ENCODE data around the gene PIP5K1B. TPM values are rescaled to one million over a fixed set of nuclear protein-coding genes. Genes with fewer than 3 reads are reported as not detected.

The PIP5K1B gene
- total and polyA plus RNA-seq, 2 donors (not counting 3 experiments of a cell fraction or from before 2014, with no cell fraction given), result 0.27 TPM; not detected in 1

GRCh38 chr9:68983008-68983411 lies 278.0 kb downstream of the PIP5K1B start:
- Histone ChIP-seq H2AFZ (ENCODE audit: low read depth, low read length) (no peak overlapping the region), H3K9me1 (replicated peaks; ENCODE audit: control insufficient read depth, extremely low read depth, insufficient read depth, low read length) (no peaks in the 10 kb centered on the region), H3K36me3 (ENCODE audit: control insufficient read depth in 2 of 2, extremely low read depth in 1 of 2, insufficient read depth in 2 of 2, low read length in 2 of 2) (no peaks in the 10 kb centered on the region), H3K27me3 (ENCODE audit: control insufficient read depth in 2 of 2, insufficient read depth in 2 of 2, low read length in 2 of 2) (peaks cover 2 to 5% of the 10 kb centered on the region in 2 experiments), H3K4me1 (ENCODE audit: control insufficient read depth, extremely low read depth, insufficient read depth, low read length) (no peaks in the 10 kb centered on the region), H3K27ac (ENCODE audit: insufficient read depth, low read depth, low read length) (no peak overlapping the region), H3K4me3 (replicated peaks in 1 of 3; ENCODE audit: insufficient read depth in 1 of 3, low read depth in 1 of 3, low read length in 3 of 3) (no peak overlapping the region), H4K20me1 (replicated peaks; ENCODE audit: control insufficient read depth, extremely low read depth, insufficient read depth, low read length) (no peaks in the 10 kb centered on the region), H3K79me2 (ENCODE audit: control insufficient read depth, insufficient read depth, low read length) (no peaks in the 10 kb centered on the region), H3K9me3 (replicated peaks; ENCODE audit: control insufficient read depth, insufficient read depth, low read length) (no peaks in the 10 kb centered on the region), H3K9ac (replicated peaks; ENCODE audit: extremely low read depth, insufficient read depth, low read length) (no peak overlapping the region), H3K4me2 (ENCODE audit: insufficient read depth, low read length) (no peak overlapping the region)
- TF ChIP-seq EZH2 (IDR thresholded peaks at IDR 0.05; ENCODE audit: borderline replicate concordance, low read depth, low read length, severe bottlenecking), result no peak
- TF ChIP-seq GATA2 (IDR thresholded peaks at IDR 0.05; ENCODE audit: insufficient read depth, insufficient read length, low read depth, low read length), result no peak
- no peak for TF ChIP-seq MAX (IDR thresholded peaks at IDR 0.05; ENCODE audit: insufficient read depth, insufficient read length)
- dilution Hi-C loops (cut with MboI; ENCODE audit: extremely low pct_ligation_motif_present, low sequenced_read_pairs), result no loop called here
- no peak for DNase-seq (ENCODE audit: low read depth, low spot score)
- FAIRE-seq, result no peak
- no TSS peak for BruUV-seq (replicated peaks)
- intact Hi-C loops (cut with micrococcal nuclease), result no loop called here
- ChIA-PET CTCF (no interaction called here), POLR2A (no interaction called here)

GRCh38 chr9:68983522-68984424 lies 278.7 kb downstream of the PIP5K1B start:
- Histone ChIP-seq H3K4me3 (replicated peaks in 1 of 3; ENCODE audit: insufficient read depth in 1 of 3, low read depth in 1 of 3, low read length in 3 of 3) (no peak overlapping the region), H3K79me2 (ENCODE audit: control insufficient read depth, insufficient read depth, low read length) (no peaks in the 10 kb centered on the region), H3K9ac (replicated peaks; ENCODE audit: extremely low read depth, insufficient read depth, low read length) (no peak overlapping the region), H3K4me2 (ENCODE audit: insufficient read depth, low read length) (no peak overlapping the region), H3K9me3 (replicated peaks; ENCODE audit: control insufficient read depth, insufficient read depth, low read length) (no peaks in the 10 kb centered on the region), H3K9me1 (replicated peaks; ENCODE audit: control insufficient read depth, extremely low read depth, insufficient read depth, low read length) (no peaks in the 10 kb centered on the region), H4K20me1 (replicated peaks; ENCODE audit: control insufficient read depth, extremely low read depth, insufficient read depth, low read length) (no peaks in the 10 kb centered on the region), H2AFZ (ENCODE audit: low read depth, low read length) (no peak overlapping the region), H3K36me3 (ENCODE audit: control insufficient read depth in 2 of 2, extremely low read depth in 1 of 2, insufficient read depth in 2 of 2, low read length in 2 of 2) (no peaks in the 10 kb centered on the region), H3K27me3 (ENCODE audit: control insufficient read depth in 2 of 2, insufficient read depth in 2 of 2, low read length in 2 of 2) (peaks cover 2 to 5% of the 10 kb centered on the region in 2 experiments), H3K27ac (ENCODE audit: insufficient read depth, low read depth, low read length) (no peak overlapping the region), H3K4me1 (ENCODE audit: control insufficient read depth, extremely low read depth, insufficient read depth, low read length) (no peaks in the 10 kb centered on the region)
- POLR2A ChIA-PET, result no interaction called here
- no peak for TF ChIP-seq POLR2A (IDR thresholded peaks at IDR 0.05; ENCODE audit: low read depth, low read length)
- TF ChIP-seq POLR2AphosphoS5 (IDR thresholded peaks at IDR 0.05; ENCODE audit: insufficient read depth, low read depth, low read length), result no peak
- no peak for TF ChIP-seq JUN (IDR thresholded peaks at IDR 0.05; ENCODE audit: borderline replicate concordance, insufficient read depth, insufficient read length, low read depth)
- no peak for TF ChIP-seq MYC (IDR thresholded peaks at IDR 0.05; ENCODE audit: low read depth, low read length)
- no peak for TF ChIP-seq EZH2 (IDR thresholded peaks at IDR 0.05; ENCODE audit: borderline replicate concordance, low read depth, low read length, severe bottlenecking)
- TF ChIP-seq GATA2 (IDR thresholded peaks at IDR 0.05; ENCODE audit: insufficient read depth, insufficient read length, low read depth, low read length), result no peak
- TF ChIP-seq CTCF (IDR thresholded peaks at IDR 0.05; ENCODE audit: extremely low read depth in 1 of 2, insufficient read depth in 1 of 2, low read depth in 1 of 2, low read length in 2 of 2), result no peak
- no peak for TF ChIP-seq FOS (IDR thresholded peaks at IDR 0.05; ENCODE audit: borderline replicate concordance, insufficient read depth, low read length)
- TF ChIP-seq MAX (IDR thresholded peaks at IDR 0.05; ENCODE audit: insufficient read depth, insufficient read length), result no peak
- FAIRE-seq (no peak), DNase-seq (ENCODE audit: low read depth, low spot score) (no peak)
- dilution Hi-C loops (cut with MboI; ENCODE audit: extremely low pct_ligation_motif_present, low sequenced_read_pairs) (no loop called here), intact Hi-C loops (cut with micrococcal nuclease) (no loop called here)
- CTCF ChIA-PET, result interaction anchor here (1.2 kb wide), 1 partner anchor 10 kb away, joined by 4 read pairs; no protein-coding TSS in a partner anchor
- no TSS peak for BruUV-seq (replicated peaks)
